ENCODE data around the gene ERC2. TPM values are rescaled to one million over a fixed set of nuclear protein-coding genes. Genes with fewer than 3 reads are reported as not detected.
"Not testable (repeated sequence)": the region's sequence is repeated elsewhere in the genome, so short reads cannot be mapped to it uniquely, and the experiment has no call there.

Gene ERC2
- polyA plus RNA-seq, 3 donors = not detected

GRCh38 chr3:56019490-56020146 lies 448.6 kb downstream of the ERC2 start:
- H2AFZ ChIP-seq (ENCODE audit: insufficient read depth, low read depth, low read length, poor library complexity, severe bottlenecking) = no peak overlapping the region
- H3K9ac ChIP-seq (ENCODE audit: insufficient read depth, low read length, poor library complexity, severe bottlenecking) = no peak overlapping the region
- H3K27ac ChIP-seq (ENCODE audit: low read depth in 1 of 2, low read length in 2 of 2) = no peak overlapping the region
- H4K20me1 ChIP-seq (ENCODE audit: insufficient read depth, low read length) = no peaks in the 10 kb centered on the region
- DNase-seq = no peak
- WGBS (ENCODE audit: insufficient coverage) = 96% methylated on average over 3 of the region's 4 CpGs
- no peak overlapping the region for H3K4me3 ChIP-seq (replicated peaks in 1 of 3; ENCODE audit: low read depth in 2 of 3, low read length in 3 of 3)
- no peak overlapping the region for H3K4me2 ChIP-seq (replicated peaks; ENCODE audit: extremely low read depth, low read length, poor library complexity, severe bottlenecking)
- no peak for TF ChIP-seq CTCF (IDR thresholded peaks at IDR 0.05)
- no peaks in the 10 kb centered on the region for H3K27me3 ChIP-seq (ENCODE audit: control insufficient read depth in 2 of 2, insufficient read depth in 2 of 2, low read length in 2 of 2)
- H3K27me3 Mint-ChIP-seq (ENCODE audit: low read depth in 3 of 3) = no peaks in the 10 kb centered on the region
- no peaks in the 10 kb centered on the region for H3K36me3 ChIP-seq (replicated peaks in 1 of 2; ENCODE audit: control insufficient read depth in 1 of 2, insufficient read depth in 2 of 2, low read length in 2 of 2)
- H3K4me3 Mint-ChIP-seq = no peak overlapping the region
- intact Hi-C loops (cut with micrococcal nuclease) = no loop called here
- no peak overlapping the region for H3K27ac Mint-ChIP-seq
- H3K9me3 Mint-ChIP-seq = peaks cover 0 to 7% (median 0%) of the 10 kb centered on the region in 7 donors
- H3K9me3 ChIP-seq (replicated peaks in 1 of 2; ENCODE audit: control insufficient read depth in 1 of 2, insufficient read depth in 1 of 2, low read length in 2 of 2) = peaks cover 0 to 3% of the 10 kb centered on the region in 2 donors
- no peaks in the 10 kb centered on the region for H3K36me3 Mint-ChIP-seq
- no peaks in the 10 kb centered on the region for H3K4me1 ChIP-seq (ENCODE audit: control insufficient read depth in 1 of 2, insufficient read depth in 2 of 2, low read length in 2 of 2)
- H3K4me1 Mint-ChIP-seq = no peaks in the 10 kb centered on the region
- H3K79me2 ChIP-seq (ENCODE audit: insufficient read depth, low read length) = no peaks in the 10 kb centered on the region

DNA sequence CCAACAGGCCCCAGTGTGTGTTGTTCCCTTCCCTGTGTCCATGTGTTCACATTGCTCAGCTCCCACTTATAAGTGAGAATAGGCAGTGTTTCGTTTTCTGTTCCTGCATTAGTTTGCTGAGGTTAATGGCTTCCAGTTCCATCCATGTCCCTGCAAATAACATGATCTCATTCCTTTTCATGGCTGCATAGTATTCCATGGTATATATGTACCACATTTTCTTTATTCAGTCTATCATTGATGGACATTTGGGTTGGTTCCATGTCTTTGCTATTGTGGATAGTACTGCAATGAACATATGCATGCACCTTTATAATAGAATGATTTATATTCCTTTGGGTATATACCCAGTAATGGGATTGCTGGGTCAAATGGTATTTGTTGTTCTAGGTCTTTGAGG lies 452.9 kb downstream of the ERC2 start:
- H3K9me3 Mint-ChIP-seq = not testable (repeated sequence)

More for the DNA sequence above, 452.9 kb downstream of the ERC2 start:
- intact Hi-C loops (cut with micrococcal nuclease); H3K4me3 Mint-ChIP-seq; H3K9me3 ChIP-seq (replicated peaks in 1 of 2; ENCODE audit: control insufficient read depth in 1 of 2, insufficient read depth in 1 of 2, low read length in 2 of 2); H3K4me1 ChIP-seq (ENCODE audit: control insufficient read depth in 1 of 2, insufficient read depth in 2 of 2, low read length in 2 of 2); H3K9ac ChIP-seq (ENCODE audit: insufficient read depth, low read length, poor library complexity, severe bottlenecking); H3K4me1 Mint-ChIP-seq; H3K27ac ChIP-seq (ENCODE audit: low read depth in 1 of 2, low read length in 2 of 2); H3K4me2 ChIP-seq (replicated peaks; ENCODE audit: extremely low read depth, low read length, poor library complexity, severe bottlenecking); H2AFZ ChIP-seq (ENCODE audit: insufficient read depth, low read depth, low read length, poor library complexity, severe bottlenecking); H3K27ac Mint-ChIP-seq; H3K36me3 Mint-ChIP-seq; H3K4me3 ChIP-seq (replicated peaks in 1 of 3; ENCODE audit: low read depth in 2 of 3, low read length in 3 of 3); DNase-seq; H3K27me3 Mint-ChIP-seq (ENCODE audit: low read depth in 3 of 3); H3K36me3 ChIP-seq (replicated peaks in 1 of 2; ENCODE audit: control insufficient read depth in 1 of 2, insufficient read depth in 2 of 2, low read length in 2 of 2); H3K27me3 ChIP-seq (ENCODE audit: control insufficient read depth in 2 of 2, insufficient read depth in 2 of 2, low read length in 2 of 2); H3K79me2 ChIP-seq (ENCODE audit: insufficient read depth, low read length); H4K20me1 ChIP-seq (ENCODE audit: insufficient read depth, low read length): not testable (repeated sequence)
- no CpG with 5 or more reads among the region's 1 CpG for whole genome bisulfite sequencing (ENCODE audit: insufficient coverage)

Measured in CD14-positive monocyte (primary cell).